ENCODE data around the gene BCL2. TPM values are rescaled to one million over a fixed set of nuclear protein-coding genes. Genes with fewer than 3 reads are reported as not detected.

Gene BCL2
- total RNA-seq, 1 donor from 2014 or later, result 20.5 TPM

DNA sequence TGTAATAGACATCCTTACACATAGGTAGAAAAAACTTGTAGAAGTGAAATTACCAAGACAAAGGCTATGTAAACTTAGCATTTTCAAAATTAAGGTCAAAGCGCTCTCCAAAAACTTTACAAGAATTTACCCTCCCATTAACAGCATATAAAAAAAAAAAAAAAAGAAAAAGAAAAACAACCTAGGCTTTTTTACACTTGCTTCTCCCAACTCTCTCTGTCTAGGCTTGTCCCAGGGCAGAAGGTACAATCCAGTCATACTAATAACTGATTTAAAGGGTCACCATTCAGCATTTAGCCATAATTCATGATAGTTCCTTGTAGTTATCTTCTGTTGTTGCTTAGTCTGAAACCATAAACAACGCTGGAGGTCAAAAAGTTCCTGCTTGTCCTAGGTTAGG is 130.5 kb downstream of the BCL2 start:
- TF ChIP-seq CTCF (IDR thresholded peaks at IDR 0.05), result no peak
- Histone ChIP-seq H3K4me3 (no peak overlapping the region), H3K36me3 (no peaks in the 10 kb centered on the region), H3K27ac (no peak overlapping the region), H3K4me1 (peaks cover 4 to 5% of the 10 kb centered on the region in 2 donors), H3K27me3 (no peaks in the 10 kb centered on the region), H3K9me3 (no peaks in the 10 kb centered on the region)
- intact Hi-C loops (cut with DNase I), result no loop called here
- no peak for DNase-seq (ENCODE audit: low spot score in 2 of 2)

DNA sequence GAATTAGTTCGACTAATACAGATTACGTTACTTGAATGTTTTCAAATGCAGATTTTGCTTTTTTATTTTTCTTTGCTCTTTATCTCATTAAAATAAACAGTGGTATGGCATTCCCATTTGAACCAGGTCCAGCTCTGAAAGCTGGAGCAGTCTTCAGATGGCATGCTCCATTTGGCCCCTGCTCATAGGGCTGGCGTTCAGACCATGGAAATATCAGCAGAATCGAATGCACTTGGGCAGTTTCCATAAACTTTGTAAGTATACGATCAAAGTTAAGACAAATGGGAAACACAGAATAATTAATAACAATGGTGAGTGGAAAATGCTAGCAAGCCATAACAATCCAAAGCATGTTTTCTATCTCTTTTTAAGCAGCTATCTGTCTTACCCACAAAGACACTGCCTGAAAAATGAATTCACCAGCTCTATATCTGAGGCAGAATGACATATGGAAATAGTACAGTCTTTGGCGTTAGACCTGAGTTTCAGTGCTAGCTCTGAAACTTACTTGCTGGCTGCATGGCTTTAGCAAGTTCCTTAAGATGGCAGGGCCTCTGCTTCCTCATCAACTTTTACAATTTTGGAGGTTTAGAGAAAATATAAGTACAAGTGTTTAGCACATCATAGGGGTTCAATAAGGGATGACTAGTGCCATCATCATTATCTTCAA is 131.6 kb downstream of the BCL2 start:
- H3K27me3 ChIP-seq, result no peaks in the 10 kb centered on the region
- no peaks in the 10 kb centered on the region for H3K9me3 ChIP-seq
- intact Hi-C loops (cut with DNase I), result no loop called here
- no peak overlapping the region for H3K4me3 ChIP-seq
- peak overlapping the region in 1 of 2 donors; percentile 1 for H3K27ac ChIP-seq
- TF ChIP-seq CTCF (IDR thresholded peaks at IDR 0.05), result no peak
- no peak for DNase-seq (ENCODE audit: low spot score in 2 of 2)
- peaks cover 4 to 5% of the 10 kb centered on the region in 2 donors for H3K4me1 ChIP-seq
- H3K36me3 ChIP-seq, result no peaks in the 10 kb centered on the region

DNA sequence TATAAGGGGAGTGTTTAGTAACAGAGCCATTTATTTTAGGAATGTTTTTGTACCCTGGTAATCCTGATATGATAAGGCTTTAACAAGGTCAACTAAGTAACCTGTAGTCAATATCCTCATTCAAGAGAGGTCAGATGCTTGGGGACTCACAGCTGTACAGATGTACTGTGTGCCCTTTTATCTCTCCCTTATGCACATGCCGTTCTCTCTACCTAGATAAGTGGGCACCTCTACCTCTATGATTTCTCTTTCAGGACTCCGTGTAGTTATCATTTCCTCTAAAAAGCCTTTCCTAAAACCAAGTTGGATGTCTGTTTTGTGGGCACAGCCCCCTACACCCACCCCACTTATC is 132.4 kb downstream of the BCL2 start:
- no peak for DNase-seq (ENCODE audit: low spot score in 2 of 2)
- H3K27ac ChIP-seq, result peak overlapping the region in 1 of 2 donors; percentile 1

DNA sequence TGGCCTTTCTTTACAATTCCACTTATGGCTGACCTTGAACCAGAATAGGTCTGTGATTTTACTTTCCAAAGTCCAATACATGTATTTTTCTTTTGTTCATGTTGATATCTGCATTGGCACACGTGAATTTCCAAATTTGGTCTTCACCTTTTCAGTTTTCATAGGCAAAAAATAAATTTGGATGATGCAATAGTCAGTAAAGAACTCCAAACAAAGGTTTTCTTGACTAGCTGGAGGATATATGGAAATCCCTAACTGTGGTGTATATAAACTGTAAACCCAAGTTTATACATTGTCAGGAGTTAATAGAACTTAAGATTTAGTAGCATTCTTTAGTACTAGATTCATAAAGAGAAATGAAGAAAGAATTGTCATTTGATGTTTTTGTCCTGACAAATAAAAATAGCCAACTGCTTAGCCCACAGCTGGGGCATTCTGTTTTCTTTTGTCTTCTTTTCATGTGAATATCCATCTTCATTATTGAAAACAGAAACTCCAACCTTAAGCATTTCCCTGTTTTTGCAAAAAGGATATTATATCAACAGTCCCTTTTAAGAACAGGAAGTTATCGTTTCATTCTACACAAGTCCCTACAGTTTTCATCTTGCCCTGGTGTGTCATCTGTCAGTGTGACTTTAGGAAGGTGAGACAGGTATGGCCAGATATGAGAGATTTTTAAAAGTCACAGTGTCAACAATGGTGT is 132.9 kb downstream of the BCL2 start:
- H3K4me3 ChIP-seq, result no peak overlapping the region
- intact Hi-C loops (cut with DNase I), result no loop called here
- no peaks in the 10 kb centered on the region for H3K9me3 ChIP-seq
- no peaks in the 10 kb centered on the region for H3K27me3 ChIP-seq
- H3K36me3 ChIP-seq, result no peaks in the 10 kb centered on the region
- peaks cover 4 to 11% of the 10 kb centered on the region in 2 donors for H3K4me1 ChIP-seq
- no peak for DNase-seq (ENCODE audit: low spot score in 2 of 2)
- peak overlapping the region in 1 of 2 donors; percentile 16 for H3K27ac ChIP-seq
- TF ChIP-seq CTCF (IDR thresholded peaks at IDR 0.05), result no peak

More for the DNA sequence above, 132.4 kb downstream of the BCL2 start:
- intact Hi-C loops (cut with DNase I), result no loop called here
- Histone ChIP-seq H3K4me1 (peaks cover 4 to 6% of the 10 kb centered on the region in 2 donors), H3K27me3 (no peaks in the 10 kb centered on the region), H3K4me3 (no peak overlapping the region), H3K36me3 (no peaks in the 10 kb centered on the region), H3K9me3 (no peaks in the 10 kb centered on the region)
- TF ChIP-seq CTCF (IDR thresholded peaks at IDR 0.05), result no peak

GRCh38 chr18:63185984-63186383 is 133.6 kb downstream of the BCL2 start:
- no peaks in the 10 kb centered on the region for H3K9me3 ChIP-seq
- H3K27ac ChIP-seq, result peak overlapping the region in 1 of 2 donors; percentile 16
- H3K27me3 ChIP-seq, result no peaks in the 10 kb centered on the region
- no peak overlapping the region for H3K4me3 ChIP-seq
- TF ChIP-seq CTCF (IDR thresholded peaks at IDR 0.05), result no peak
- H3K36me3 ChIP-seq, result no peaks in the 10 kb centered on the region
- no peak for DNase-seq (ENCODE audit: low spot score in 2 of 2)
- H3K4me1 ChIP-seq, result peaks cover 4 to 11% of the 10 kb centered on the region in 2 donors
- intact Hi-C loops (cut with DNase I), result no loop called here

Data from ascending aorta (tissue), 2 donors.